ENCODE data around the gene NGLY1. TPM values are rescaled to one million over a fixed set of nuclear protein-coding genes. Genes with fewer than 3 reads are reported as not detected.

NGLY1 gene
- total RNA-seq, 1 experiment from 2014 or later, result 39.4 TPM

DNA sequence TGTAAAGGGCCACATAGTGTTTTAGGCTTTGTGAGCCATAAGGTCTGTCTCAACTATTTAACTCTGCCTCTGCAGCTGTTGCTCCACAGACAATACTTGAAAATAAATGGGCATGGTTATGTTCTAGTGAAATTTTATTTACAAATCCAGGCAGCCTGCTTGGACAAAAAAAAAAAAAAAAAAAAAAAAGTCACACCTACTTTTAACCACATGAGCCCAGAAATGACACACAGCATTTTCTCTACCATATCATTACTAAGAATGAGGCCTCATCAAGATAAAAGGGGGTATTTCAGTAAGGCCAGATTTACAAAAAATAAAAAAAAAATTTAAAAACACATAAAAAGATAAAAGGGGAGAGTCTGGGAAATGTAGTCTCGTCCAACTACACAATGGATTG is 1.7 kb upstream of the NGLY1 start:
- no peak for DNase-seq (ENCODE audit: extremely low read depth, low read depth)

DNA sequence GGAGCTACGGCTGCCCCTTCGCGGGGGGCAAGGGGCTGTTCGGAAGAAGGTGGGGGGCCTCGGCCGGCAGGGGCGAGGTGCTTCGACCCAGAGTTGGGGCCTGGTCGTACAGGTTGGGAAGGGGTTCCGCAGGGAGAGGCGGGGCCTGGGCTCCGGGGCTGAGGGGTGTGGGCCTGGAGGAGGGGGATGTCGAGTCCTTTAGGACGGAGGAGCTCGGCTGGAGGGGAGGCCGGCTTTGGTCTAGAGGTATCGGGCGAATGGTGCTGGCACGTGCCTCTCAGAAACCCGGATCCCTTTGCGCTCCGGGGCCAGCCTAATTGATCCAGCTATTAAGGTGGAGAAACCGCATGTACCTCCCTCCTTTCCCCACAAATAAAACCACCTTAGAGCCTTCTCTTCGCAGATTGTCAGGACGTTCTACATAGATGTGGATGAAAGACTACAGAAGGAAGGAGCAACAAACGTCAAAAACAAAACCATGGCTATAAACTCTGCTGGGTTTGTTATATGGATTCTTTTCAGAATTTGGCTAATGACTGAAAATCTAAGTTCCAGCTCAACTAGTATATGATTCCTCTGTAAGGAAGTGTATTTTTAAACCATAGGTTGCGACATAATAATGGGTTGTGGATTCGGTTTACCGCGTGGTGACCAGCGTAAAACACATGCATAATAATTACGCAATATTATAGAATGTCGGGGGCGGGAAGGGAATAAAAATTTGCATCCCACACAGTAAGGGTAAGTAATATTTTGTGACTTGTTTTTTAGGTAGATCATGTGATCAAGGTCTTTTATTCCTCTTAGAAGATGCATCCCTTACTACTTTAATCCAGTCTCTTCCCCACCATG is 644 bp upstream of the NGLY1 start:
- no peak for DNase-seq (ENCODE audit: extremely low read depth, low read depth)

DNA sequence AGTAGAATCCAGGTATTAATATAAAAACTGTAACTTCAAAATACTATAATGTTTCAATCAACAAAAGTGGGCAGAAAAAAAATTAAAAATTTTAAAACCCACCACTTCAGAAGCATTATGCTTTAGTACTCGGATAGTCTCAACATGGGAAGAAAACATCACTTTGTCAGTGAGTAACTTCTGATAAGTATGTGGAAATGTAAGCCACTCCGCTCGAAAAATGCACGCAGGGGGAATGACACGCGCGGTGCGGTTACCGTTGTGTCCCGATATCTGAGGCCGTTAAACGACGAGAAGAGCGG is 656 bp downstream of the NGLY1 start:
- no peak for DNase-seq (ENCODE audit: extremely low read depth, low read depth)

DNA sequence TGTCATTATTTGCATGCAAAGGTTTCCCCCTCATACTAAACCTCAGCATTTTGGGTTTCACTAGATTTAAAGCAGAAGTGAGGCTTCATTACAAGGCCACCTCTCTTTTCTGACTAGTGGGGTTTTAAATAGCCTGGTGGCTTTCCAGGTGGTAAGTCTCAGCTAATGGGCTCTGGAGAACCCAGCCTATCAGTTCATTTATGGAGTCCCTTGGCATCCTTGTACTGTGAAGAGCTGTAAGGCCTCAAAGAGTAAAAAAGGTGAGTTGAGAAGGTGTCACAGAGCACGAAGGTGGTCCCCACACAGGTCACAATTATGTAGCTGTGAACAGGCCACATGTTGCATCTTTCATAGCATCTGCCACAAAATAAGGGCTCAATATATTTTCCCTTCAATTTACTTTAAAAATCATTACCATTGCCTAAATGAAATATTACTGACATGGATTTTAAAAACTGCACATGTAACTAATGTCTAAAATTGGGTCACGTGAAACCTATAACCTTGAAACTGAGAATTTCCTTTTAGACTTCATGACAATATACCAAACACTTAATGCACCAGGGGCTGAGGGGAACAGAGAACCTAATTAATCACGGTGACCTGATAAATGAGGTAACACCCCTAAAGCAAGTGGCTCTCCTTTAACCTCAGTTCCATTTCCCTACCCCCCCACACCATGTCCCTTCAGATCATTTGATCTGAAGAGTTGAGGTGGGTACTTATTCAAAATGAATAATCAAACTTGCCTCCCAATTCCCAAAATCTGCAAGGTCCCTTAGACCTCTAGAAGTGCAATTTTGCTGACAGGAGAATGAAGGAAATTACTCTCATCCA is 1.3 kb downstream of the NGLY1 start:
- no peak for DNase-seq (ENCODE audit: extremely low read depth, low read depth)

DNA sequence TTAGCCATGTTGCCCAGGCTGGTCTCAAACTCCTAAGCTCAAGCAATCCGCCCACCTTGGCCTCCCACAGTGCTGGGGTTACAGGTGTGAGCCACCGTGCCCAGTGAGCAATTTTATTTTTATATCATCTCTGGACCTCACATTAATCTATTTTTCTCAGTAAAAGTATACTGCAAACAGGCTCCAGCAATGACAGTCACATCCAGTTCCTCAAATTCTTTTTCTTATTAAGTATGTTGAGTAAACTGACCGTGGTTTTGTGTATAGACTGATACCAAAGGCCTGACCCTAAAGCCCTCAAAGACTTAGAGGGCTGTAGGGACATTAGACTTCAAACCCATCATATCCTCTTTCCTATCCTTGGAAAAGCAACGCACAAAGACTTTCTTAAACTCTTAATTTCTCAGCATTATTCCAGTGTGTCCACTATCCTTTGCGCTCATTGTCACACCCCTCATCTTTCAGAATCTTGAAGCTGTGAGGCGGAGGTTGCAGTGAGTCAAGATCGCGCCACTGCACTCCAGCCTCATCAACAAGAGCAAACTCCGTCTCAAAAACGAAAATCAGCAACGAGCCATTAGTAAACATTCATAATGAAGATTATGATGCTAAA is 2.0 kb downstream of the NGLY1 start:
- DNase-seq (ENCODE audit: extremely low read depth, low read depth), result no peak

DNA sequence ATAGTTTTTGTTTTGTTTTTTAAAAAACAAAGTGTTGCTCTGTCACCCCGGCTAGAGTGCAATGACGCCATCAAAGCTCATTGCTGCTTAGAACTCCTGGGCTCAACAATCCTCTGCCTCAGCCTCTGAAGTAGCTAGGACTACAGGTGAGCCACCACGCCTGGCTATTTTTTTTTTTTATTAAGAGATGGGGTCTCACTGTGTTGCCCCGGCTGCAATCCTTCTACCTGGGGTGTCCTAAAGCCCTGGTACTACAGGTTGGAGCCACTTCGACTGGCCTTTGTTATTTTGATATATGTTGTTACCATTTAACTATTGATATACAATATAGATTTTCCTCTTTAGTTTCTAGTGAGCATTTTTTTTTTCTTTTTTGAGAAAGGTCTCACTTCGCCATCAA is 2.6 kb downstream of the NGLY1 start:
- no peak for DNase-seq (ENCODE audit: extremely low read depth, low read depth)

DNA sequence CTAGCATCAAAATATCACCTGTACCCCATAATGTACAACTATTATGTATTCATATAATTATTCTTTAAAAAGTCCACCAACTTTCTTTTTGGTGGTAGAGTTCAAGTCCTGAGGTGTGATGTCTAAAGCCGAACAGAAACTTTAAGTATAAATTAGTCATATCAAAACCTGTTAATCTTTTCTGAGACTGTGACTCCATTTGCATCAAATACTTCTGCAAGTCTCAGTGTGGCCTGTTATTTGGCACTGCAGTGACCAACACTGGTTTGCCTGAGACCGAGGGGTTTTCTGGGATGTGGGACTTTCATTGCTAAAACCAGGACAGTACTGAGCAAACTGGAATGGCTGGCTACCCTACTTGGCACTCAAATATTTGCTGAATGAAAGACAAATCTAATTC is 7.3 kb downstream of the NGLY1 start:
- no peak for DNase-seq (ENCODE audit: extremely low read depth, low read depth)

DNA sequence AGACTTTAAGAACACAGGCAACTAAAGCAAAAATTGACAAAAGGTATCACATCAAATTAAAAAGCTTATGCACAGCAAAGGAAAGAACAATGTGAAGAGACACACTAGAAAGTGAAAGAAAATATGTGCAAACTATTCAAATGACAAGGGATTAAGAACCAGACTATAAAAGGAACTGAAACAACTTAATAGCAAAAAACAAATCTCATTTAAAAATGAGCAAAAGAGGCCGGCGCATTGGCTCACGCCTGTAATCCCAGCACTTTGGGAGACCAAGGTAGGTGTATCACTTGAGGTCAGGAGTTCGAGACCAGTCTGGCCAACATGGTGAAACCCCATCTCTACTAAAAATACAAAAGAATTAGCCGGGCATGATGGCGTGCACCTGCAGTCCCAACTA is 14.4 kb downstream of the NGLY1 start:
- no peak for DNase-seq (ENCODE audit: extremely low read depth, low read depth)

DNA sequence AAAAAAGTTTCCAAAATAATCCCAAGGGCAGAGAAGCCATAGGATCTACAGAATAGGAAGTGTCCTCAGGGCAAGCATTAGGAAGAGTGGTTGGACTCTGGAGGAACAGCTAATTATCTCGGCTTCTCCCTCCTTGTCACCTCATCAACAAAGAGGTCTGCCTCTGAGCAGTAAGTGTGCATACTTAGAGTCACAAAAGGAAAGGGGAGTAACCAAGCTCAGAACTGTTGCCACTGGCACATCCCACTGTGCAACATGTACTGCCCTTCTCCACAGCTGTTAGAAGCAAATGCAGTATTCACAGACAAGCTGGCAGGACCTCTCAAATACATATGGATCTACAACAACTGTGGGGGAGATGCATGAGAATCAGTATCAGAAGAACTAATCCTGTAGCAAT is 31.5 kb downstream of the NGLY1 start:
- DNase-seq (ENCODE audit: extremely low read depth, low read depth), result no peak

DNA sequence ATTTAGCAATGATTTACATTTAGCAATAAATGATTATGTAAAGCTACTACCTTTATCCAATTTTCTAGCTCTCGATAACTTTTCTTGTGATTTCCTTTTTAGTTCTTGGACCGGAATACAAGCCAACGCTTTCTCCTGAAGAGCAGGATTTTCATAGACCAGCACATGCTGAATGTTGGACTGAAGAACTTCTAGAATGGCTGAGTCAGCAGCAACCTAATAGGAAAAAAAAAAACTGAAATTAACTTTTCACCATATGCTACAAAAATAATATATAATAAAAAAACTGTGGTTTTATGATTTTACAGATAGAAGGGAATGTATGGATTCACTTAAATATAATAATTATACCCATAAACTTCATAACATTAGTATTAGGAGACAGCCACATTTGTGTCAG is 32.2 kb downstream of the NGLY1 start:
- DNase-seq (ENCODE audit: extremely low read depth, low read depth), result no peak

DNA sequence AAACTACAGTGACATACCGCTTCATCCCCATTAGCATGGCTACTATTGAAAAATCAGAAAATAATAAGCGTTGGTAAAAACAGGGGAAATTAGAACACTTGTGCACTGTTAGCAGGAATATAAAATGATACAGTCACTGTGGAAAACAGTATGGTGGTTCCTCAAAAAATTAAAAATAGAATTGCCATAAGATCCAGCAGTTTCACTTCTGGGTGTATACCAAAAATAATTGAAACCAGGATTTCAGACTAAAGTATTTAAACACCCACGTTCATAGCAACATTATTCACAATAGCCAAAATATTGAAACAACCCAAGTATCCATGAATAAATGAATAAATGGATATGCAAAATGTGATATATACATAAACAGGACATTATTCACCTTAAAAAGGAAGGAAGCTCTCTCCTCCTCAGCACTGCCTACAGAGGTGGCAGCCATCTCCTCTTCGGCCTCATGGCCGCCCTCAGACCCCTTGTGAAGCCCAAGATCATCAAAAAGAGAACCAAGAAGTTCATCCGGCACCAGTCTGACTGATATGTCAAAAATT is 34.1 kb downstream of the NGLY1 start:
- no peak for DNase-seq (ENCODE audit: extremely low read depth, low read depth)

DNA sequence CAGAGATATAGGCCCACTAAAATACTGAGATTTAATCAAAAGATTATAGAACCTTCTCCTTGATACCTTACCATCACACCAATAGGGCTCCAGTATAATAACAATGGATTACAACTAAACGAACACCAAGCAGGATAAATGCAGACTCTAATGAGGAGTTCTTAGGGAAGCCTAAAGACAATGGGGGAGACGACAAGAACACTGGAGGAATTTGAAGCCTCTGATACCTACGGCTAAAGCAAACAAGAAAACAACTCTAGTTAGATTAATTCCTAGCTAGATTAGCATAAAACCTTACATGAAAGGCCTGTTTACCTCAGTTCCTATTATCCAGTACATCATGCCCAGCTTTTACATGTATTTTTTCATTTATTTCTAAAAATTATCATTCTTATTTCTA is 35.1 kb downstream of the NGLY1 start:
- no peak for DNase-seq (ENCODE audit: extremely low read depth, low read depth)

DNA sequence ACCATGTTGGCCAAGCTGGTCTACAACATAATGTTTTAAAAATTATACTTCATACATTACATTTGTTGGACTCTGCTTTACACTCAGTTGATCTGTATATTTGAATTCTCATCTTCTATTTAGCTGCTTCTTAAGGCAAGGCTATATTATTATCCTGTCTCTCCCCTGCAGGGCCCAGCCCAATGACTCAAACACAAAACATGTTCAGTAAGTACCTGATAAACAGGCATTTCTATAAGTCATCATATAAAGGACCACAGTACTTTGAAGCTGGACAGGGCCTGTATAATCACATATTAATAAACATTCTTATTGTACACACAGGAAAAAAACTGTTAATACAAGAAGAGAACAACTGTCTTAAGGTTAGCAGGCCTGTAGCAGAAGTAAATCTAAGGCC is 36.2 kb downstream of the NGLY1 start:
- DNase-seq (ENCODE audit: extremely low read depth, low read depth), result no peak

DNA sequence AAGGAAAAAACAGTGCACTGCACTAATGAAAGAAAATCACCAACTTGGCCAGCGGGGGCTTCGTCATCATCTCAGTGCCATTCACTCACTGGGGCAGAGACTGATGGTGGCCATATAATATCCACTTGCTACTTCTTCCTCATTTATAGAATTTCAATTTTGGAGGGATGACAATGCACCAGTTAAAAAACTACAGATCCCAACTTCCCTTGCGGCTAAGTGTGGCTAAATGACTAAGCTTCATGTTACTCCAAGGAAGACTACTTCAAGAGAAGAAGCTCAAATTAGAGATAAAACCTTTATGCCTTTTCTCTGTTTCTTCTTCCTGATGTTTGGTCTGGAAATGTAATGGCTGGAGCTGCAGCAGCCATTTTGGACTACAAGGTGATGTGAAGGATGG is 38.8 kb downstream of the NGLY1 start:
- no peak for DNase-seq (ENCODE audit: extremely low read depth, low read depth)

DNA sequence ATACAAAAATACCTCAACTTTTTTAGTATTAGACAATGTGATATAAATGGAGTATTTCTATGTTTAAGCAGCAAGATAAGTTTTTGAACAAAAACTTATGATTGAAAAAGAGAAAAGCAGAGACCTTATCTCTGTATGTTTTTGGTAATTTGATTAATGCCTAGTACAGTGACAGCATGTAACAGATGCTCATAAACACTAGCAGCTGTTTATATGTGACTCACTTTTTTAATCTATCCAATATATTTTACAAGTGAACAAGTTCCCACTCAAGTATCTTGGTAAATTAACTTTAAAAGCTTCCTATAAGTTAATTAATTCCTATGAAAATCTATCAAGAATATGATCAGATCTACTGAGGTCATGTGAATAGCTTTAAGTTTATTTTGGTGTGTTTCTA is 55.1 kb downstream of the NGLY1 start:
- no peak for DNase-seq (ENCODE audit: extremely low read depth, low read depth)

DNA sequence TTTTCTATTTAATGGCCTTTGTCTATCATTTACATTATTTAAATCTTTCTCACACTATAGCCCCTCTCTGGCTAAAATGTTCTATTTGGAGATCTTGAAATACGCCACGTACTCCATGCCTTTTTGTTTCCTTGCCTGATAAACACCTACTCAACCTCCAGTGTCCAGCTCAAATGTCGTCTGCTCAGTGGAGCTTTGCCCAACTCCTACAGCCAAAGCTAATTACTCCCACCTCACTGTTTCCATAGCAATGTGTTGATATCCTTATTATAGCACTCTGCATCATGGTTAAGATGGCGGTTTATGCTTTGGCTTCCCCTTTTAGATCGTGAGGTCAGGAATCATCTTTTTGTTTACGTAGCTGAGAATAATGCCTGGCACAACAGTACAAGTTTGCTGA is 55.9 kb downstream of the NGLY1 start:
- no peak for DNase-seq (ENCODE audit: extremely low read depth, low read depth)

DNA sequence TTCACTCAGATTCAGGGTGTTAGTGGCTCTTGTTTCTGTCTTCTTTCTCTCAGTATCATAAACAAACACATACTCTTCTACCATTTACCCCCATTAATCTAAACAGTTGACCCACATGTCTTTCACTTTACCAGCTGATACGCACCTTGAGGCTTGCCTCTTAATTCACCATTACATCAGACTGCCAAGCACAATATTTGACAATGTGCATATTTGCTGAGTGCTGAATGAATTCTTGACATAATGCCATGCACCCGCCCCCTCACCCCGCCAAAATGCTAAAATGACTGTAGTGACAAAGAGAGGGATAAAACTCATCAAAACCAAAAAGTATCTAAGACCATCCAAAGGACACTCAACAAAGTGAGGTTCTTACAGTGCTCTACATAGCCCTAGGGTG is 57.4 kb downstream of the NGLY1 start:
- no peak for DNase-seq (ENCODE audit: extremely low read depth, low read depth)

DNA sequence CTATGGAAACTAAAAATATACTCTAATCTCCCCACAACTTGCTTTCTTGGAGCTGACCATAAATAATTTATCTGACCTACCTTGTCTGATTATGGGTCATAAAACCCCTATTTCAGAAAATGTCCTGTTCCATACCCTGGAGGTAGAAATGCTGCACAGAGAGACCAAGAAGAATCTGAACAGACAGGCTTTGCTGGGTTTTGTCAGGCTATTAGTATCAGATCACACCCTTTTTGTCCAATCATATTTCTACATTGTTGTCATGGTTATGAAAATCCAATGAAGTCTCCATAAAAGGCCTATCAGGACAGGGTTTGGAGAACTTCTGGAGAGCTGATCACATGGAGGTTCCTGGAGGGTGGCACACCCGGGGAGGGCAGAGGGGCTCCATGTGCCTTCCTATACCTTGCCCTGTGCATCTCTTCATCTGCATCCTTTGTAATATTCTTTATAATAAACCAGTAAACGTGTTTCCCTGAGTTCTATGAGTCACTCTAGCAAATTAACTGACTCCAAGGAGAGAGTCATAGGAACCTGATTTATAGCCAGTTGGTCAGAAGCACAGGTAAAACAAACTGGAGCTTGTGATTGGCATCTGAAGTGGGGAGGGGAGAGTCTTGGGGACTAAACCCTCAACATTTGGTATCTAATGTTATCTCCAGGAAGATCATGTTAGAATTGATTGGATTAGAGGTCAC is 58.1 kb downstream of the NGLY1 start:
- no peak for DNase-seq (ENCODE audit: extremely low read depth, low read depth)

DNA sequence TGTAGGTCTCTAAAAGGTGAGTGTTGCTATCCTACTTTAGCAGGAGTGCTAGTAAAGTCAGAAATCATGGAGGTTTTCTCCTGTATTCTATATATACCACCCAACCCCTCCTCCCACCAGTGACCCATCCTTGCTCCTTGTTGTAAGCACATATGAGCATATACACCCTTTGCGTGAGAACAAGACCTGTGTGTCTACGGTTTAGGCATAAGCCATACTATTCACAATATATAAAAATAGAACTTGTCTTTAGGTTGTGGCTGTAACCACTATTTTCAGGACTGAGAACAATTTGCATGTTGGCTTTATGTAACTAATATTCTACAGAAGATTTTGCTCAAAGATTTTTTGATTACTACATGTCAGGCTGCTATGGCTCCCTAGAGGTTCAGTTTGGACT is 59.4 kb downstream of the NGLY1 start:
- no peak for DNase-seq (ENCODE audit: extremely low read depth, low read depth)

DNA sequence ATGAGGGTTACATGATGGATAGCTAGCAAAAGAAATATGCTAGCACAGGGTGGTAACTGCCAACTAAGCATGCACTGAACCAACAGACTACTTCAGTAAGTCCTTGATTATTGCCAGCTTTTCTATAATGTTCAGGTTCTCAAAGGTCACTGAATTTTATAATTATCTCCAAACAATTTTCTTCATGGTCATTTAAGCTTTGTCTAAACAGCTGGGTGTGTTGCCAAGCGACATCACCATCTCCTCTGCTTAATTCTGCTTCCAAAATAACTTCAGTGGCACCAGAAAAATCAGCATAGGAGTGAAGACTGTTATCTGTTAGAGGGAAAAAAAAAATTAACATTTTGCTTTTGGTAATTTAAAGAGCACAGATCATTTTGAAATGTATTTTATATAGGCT is 63.9 kb downstream of the NGLY1 start:
- no peak for DNase-seq (ENCODE audit: extremely low read depth, low read depth)

Measured in NCI-H460 (cell line).